ENCODE results near the gene CNTN1. TPM values are rescaled to one million over a fixed set of nuclear protein-coding genes. Genes with fewer than 3 reads are reported as not detected.

Gene CNTN1
- total and polyA plus RNA-seq, 2 of the 13 experiments (the other 11 are each of a cell fraction or from before 2014, with no cell fraction given): 0.01 to 0.07 TPM

DNA sequence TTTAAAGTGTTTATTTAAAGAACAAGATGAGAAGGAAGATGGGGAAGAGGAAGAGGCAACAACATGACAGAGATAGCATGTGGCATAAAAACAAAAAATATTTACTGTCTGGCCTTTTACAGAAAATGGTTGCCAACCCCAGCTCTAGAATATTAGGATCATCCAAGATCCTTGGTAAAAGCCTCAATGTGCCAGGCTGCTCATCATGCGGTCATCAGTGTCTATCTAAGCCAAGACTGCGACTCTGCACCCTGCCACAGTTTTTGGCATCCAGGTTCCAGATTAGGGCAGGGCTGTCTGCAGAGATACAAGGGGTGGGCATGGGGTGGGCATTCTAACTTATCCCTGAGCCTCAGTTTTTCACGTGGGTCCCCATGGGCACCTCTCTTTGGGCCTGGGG is 46.9 kb upstream of the CNTN1 start:
- H3K27me3 ChIP-seq (ENCODE audit: control insufficient read depth in 1 of 2, insufficient read depth in 2 of 2, low read length in 2 of 2): no peaks in the 10 kb centered on the region
- H2AFZ ChIP-seq (ENCODE audit: low read length): no peak overlapping the region
- ATAC-seq: no peak
- POLR2A ChIA-PET: no interaction called here
- H3K36me3 ChIP-seq (replicated peaks in 1 of 2; ENCODE audit: control insufficient read depth in 1 of 2, insufficient read depth in 2 of 2, low read length in 2 of 2): no peaks in the 10 kb centered on the region
- CTCF ChIA-PET (ENCODE audit: low intra/inter-chr PET ratio, low total read pairs): no interaction called here
- in situ Hi-C loops (cut with HindIII; ENCODE audit: extremely low pct_ligation_motif_present, low pct_unique_long_range_greater_than_20kb): no loop called here
- TF ChIP-seq, protein P1, sequence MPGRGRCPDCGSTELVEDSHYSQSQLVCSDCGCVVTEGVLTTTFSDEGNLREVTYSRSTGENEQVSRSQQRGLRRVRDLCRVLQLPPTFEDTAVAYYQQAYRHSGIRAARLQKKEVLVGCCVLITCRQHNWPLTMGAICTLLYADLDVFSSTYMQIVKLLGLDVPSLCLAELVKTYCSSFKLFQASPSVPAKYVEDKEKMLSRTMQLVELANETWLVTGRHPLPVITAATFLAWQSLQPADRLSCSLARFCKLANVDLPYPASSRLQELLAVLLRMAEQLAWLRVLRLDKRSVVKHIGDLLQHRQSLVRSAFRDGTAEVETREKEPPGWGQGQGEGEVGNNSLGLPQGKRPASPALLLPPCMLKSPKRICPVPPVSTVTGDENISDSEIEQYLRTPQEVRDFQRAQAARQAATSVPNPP (CRISPR knock-in tag; IDR thresholded peaks at IDR 0.05): no peak
- TF ChIP-seq, protein P2, sequence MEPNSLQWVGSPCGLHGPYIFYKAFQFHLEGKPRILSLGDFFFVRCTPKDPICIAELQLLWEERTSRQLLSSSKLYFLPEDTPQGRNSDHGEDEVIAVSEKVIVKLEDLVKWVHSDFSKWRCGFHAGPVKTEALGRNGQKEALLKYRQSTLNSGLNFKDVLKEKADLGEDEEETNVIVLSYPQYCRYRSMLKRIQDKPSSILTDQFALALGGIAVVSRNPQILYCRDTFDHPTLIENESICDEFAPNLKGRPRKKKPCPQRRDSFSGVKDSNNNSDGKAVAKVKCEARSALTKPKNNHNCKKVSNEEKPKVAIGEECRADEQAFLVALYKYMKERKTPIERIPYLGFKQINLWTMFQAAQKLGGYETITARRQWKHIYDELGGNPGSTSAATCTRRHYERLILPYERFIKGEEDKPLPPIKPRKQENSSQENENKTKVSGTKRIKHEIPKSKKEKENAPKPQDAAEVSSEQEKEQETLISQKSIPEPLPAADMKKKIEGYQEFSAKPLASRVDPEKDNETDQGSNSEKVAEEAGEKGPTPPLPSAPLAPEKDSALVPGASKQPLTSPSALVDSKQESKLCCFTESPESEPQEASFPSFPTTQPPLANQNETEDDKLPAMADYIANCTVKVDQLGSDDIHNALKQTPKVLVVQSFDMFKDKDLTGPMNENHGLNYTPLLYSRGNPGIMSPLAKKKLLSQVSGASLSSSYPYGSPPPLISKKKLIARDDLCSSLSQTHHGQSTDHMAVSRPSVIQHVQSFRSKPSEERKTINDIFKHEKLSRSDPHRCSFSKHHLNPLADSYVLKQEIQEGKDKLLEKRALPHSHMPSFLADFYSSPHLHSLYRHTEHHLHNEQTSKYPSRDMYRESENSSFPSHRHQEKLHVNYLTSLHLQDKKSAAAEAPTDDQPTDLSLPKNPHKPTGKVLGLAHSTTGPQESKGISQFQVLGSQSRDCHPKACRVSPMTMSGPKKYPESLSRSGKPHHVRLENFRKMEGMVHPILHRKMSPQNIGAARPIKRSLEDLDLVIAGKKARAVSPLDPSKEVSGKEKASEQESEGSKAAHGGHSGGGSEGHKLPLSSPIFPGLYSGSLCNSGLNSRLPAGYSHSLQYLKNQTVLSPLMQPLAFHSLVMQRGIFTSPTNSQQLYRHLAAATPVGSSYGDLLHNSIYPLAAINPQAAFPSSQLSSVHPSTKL (CRISPR knock-in tag; IDR thresholded peaks at IDR 0.05): no peak
- TF ChIP-seq, protein P3, sequence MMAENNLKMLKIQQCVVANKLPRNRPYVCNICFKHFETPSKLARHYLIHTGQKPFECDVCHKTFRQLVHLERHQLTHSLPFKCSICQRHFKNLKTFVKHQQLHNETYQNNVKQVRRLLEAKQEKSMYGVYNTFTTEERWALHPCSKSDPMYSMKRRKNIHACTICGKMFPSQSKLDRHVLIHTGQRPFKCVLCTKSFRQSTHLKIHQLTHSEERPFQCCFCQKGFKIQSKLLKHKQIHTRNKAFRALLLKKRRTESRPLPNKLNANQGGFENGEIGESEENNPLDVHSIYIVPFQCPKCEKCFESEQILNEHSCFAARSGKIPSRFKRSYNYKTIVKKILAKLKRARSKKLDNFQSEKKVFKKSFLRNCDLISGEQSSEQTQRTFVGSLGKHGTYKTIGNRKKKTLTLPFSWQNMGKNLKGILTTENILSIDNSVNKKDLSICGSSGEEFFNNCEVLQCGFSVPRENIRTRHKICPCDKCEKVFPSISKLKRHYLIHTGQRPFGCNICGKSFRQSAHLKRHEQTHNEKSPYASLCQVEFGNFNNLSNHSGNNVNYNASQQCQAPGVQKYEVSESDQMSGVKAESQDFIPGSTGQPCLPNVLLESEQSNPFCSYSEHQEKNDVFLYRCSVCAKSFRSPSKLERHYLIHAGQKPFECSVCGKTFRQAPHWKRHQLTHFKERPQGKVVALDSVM (CRISPR knock-in tag; IDR thresholded peaks at IDR 0.05): no peak
- TF ChIP-seq POLR2AphosphoS2 (IDR thresholded peaks at IDR 0.05; ENCODE audit: low read depth, low read length): no peak
- TF ChIP-seq ZSCAN21 (CRISPR knock-in tag; IDR thresholded peaks at IDR 0.05; ENCODE audit: borderline replicate concordance): no peak
- TF ChIP-seq NFRKB (IDR thresholded peaks at IDR 0.05): no peak
- no peak for TF ChIP-seq ZNF430 (CRISPR knock-in tag; IDR thresholded peaks at IDR 0.05)
- no peak for TF ChIP-seq ZC3H4 (CRISPR knock-in tag; IDR thresholded peaks at IDR 0.05; ENCODE audit: borderline replicate concordance)
- TF ChIP-seq KLF11 (CRISPR knock-in tag; IDR thresholded peaks at IDR 0.05): no peak
- TF ChIP-seq ZNF570 (CRISPR knock-in tag; IDR thresholded peaks at IDR 0.05; ENCODE audit: borderline replicate concordance): no peak
- TF ChIP-seq, protein P4, sequence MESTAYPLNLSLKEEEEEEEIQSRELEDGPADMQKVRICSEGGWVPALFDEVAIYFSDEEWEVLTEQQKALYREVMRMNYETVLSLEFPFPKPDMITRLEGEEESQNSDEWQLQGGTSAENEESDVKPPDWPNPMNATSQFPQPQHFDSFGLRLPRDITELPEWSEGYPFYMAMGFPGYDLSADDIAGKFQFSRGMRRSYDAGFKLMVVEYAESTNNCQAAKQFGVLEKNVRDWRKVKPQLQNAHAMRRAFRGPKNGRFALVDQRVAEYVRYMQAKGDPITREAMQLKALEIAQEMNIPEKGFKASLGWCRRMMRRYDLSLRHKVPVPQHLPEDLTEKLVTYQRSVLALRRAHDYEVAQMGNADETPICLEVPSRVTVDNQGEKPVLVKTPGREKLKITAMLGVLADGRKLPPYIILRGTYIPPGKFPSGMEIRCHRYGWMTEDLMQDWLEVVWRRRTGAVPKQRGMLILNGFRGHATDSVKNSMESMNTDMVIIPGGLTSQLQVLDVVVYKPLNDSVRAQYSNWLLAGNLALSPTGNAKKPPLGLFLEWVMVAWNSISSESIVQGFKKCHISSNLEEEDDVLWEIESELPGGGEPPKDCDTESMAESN (CRISPR knock-in tag; conservative IDR thresholded peaks at IDR 0.05): no peak
- TF ChIP-seq HNRNPUL1 (IDR thresholded peaks at IDR 0.05; ENCODE audit: low read depth, low read length): no peak
- no peak for TF ChIP-seq MXI1 (IDR thresholded peaks at IDR 0.05; ENCODE audit: borderline replicate concordance, low read depth, low read length)
- no peak for TF ChIP-seq ZNF12 (CRISPR knock-in tag; IDR thresholded peaks at IDR 0.05)
- TF ChIP-seq ZSCAN30 (CRISPR knock-in tag; IDR thresholded peaks at IDR 0.05): no peak
- WGBS (ENCODE audit: low lambda C conversion rate): 0% methylated on average over 2 of the region's 3 CpGs
- H3K4me3 ChIP-seq (replicated peaks in 1 of 3; ENCODE audit: insufficient read depth in 1 of 3, low read depth in 2 of 3, low read length in 3 of 3): no peak overlapping the region
- intact Hi-C loops (cut with micrococcal nuclease; ENCODE audit: unreplicated experiment): no loop called here
- no peaks in the 10 kb centered on the region for H4K20me1 ChIP-seq (ENCODE audit: insufficient read depth, low read length)
- H3K9me3 ChIP-seq (ENCODE audit: low read length): peaks cover 14% of the 10 kb centered on the region
- no peak overlapping the region for H3K4me2 ChIP-seq (ENCODE audit: low read depth, low read length)
- H3K9ac ChIP-seq (ENCODE audit: insufficient read depth, low read depth, low read length): no peak overlapping the region
- FAIRE-seq: no peak
- DNase-seq (ENCODE audit: low spot score): no peak
- H3K4me1 ChIP-seq (ENCODE audit: insufficient read depth, low read length): no peaks in the 10 kb centered on the region
- BruUV-seq (replicated peaks): no TSS peak
- no peaks in the 10 kb centered on the region for H3K79me2 ChIP-seq (ENCODE audit: insufficient read depth, low read length)
- H3K27ac ChIP-seq (ENCODE audit: extremely low read length, insufficient read depth, low read length): no peak overlapping the region

Measured in HepG2 (cell line).